SK-N-SH (cell line): ENCODE data around the gene SSR4.

Experiments used
- PBX3 ChIP-seq: IDR thresholded peaks from 2 replicates; pipeline ENCODE4; 2012
- POLR2AphosphoS5 ChIP-seq: IDR thresholded peaks from 2 replicates; pipeline ENCODE4 v1.6.1; 2012; ENCODE audit warnings: low read depth, low read length
- YY1 ChIP-seq: IDR thresholded peaks from 2 replicates; pipeline ENCODE4 v1.4.0; 2012; ENCODE audit warnings: low read depth, mild to moderate bottlenecking
- TF ChIP-seq, protein P1 (sequence below): fragments of 200-600 bp; sonication (generic); IDR thresholded peaks from 2 replicates; pipeline ENCODE4 v1.6.1; 2017; ENCODE audit warnings: antibody characterized with exemption, mild to moderate bottlenecking, moderate library complexity

- no peak for TF ChIP-seq YY1
- TF ChIP-seq, protein P1, sequence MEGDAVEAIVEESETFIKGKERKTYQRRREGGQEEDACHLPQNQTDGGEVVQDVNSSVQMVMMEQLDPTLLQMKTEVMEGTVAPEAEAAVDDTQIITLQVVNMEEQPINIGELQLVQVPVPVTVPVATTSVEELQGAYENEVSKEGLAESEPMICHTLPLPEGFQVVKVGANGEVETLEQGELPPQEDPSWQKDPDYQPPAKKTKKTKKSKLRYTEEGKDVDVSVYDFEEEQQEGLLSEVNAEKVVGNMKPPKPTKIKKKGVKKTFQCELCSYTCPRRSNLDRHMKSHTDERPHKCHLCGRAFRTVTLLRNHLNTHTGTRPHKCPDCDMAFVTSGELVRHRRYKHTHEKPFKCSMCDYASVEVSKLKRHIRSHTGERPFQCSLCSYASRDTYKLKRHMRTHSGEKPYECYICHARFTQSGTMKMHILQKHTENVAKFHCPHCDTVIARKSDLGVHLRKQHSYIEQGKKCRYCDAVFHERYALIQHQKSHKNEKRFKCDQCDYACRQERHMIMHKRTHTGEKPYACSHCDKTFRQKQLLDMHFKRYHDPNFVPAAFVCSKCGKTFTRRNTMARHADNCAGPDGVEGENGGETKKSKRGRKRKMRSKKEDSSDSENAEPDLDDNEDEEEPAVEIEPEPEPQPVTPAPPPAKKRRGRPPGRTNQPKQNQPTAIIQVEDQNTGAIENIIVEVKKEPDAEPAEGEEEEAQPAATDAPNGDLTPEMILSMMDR: no peak
- no peak for TF ChIP-seq PBX3
- no peak for TF ChIP-seq POLR2AphosphoS5
Measured at GRCh38 chrX:153800177-153800722, 5.8 kb downstream of the SSR4 start.
